ENCODE measurements around the gene SEMA6B. TPM values are rescaled to one million over a fixed set of nuclear protein-coding genes. Genes with fewer than 3 reads are reported as not detected.

The SEMA6B gene
- total and polyA plus RNA-seq, 2 of the 4 experiments (the other 2 are of a cell fraction): 0.18 to 0.72 TPM

DNA sequence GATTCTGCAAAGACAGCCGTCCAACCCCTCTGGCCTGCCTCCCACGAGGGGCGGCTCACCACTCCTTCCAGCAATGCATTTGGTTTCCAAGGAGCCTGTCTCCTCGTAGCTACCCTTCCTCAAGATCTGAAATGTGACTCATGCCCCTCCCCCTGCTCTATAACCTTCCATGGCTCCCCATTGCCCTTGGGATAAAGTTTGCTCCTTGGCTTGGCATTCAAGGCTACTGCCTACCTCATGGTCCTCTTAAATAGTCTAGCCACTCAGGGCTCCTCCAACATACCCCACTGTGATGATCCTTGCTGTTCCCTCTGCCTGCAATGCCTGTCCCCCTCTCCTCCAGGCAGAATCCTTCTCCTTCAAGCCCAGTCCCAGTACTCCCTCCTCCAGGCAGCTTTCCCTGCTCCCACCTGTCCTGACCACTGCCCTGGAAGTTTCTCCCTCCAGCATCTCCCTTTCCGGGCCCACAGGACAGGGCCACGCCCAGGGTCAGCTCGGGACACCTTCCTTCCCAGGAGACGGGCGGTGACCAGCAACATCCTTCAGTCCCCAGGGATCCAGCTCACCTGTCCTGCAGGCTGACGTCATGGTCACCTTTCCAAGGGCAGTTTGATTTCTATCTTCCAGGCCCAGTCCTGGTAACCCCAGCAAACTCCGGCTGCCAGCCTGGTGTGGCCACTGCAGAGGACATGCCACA, 19.2 kb upstream of the SEMA6B start:
- Histone ChIP-seq H3K36me3 (ENCODE audit: control insufficient read depth, insufficient read depth, low read length) (no peaks in the 10 kb centered on the region), H3K18ac (ENCODE audit: low read depth, low read length) (no peak overlapping the region), H3K14ac (replicated peaks; ENCODE audit: low read depth, low read length) (no peak overlapping the region), H2BK20ac (ENCODE audit: low read depth, low read length) (no peak overlapping the region), H3K4me1 (ENCODE audit: control insufficient read depth, insufficient read depth, low read length) (peaks cover 9% of the 10 kb centered on the region), H4K8ac (ENCODE audit: low read depth in 2 of 2, low read length in 2 of 2) (no peak overlapping the region), H3K9ac (ENCODE audit: low read depth, low read length) (no peak overlapping the region), H2BK15ac (ENCODE audit: low read depth, low read length) (no peak overlapping the region), H3K27ac (ENCODE audit: insufficient read depth, low read length) (no peak overlapping the region), H4K5ac (ENCODE audit: low read depth, low read length) (no peak overlapping the region), H3K23ac (ENCODE audit: low read depth, low read length) (no peak overlapping the region), H2BK120ac (ENCODE audit: low read depth, low read length) (no peak overlapping the region), H3K4me3 (ENCODE audit: insufficient read depth, low read depth, low read length) (no peak overlapping the region), H4K91ac (ENCODE audit: insufficient read depth, low read depth, low read length) (no peak overlapping the region), H2AFZ (replicated peaks; ENCODE audit: low read length, poor library complexity) (no peak overlapping the region), H3K9me1 (ENCODE audit: insufficient read depth, low read length) (peaks cover 5% of the 10 kb centered on the region; the same call in 1 of the 2 replicates), H2AK9ac (replicated peaks; ENCODE audit: low read depth, low read length, poor library complexity) (no peak overlapping the region), H3K56ac (ENCODE audit: extremely low read depth, insufficient read depth, low read length) (no peak overlapping the region), H3K79me1 (ENCODE audit: low read depth in 1 of 2, low read length in 2 of 2) (no peaks in the 10 kb centered on the region), H3K4ac (ENCODE audit: low read depth, low read length) (no peak overlapping the region), H4K20me1 (ENCODE audit: insufficient read depth, low read length) (no peaks in the 10 kb centered on the region; the same call in 1 of the 2 replicates), H3K4me2 (ENCODE audit: low read depth, low read length) (no peak overlapping the region), H3K27me3 (ENCODE audit: control insufficient read depth, insufficient read depth, low read length) (peaks cover 33% of the 10 kb centered on the region), H2AK5ac (ENCODE audit: low read depth, low read length) (no peak overlapping the region), H2BK5ac (ENCODE audit: low read depth, low read length, poor library complexity, severe bottlenecking) (no peak overlapping the region), H3K9me3 (ENCODE audit: control insufficient read depth, insufficient read depth, low read length) (no peaks in the 10 kb centered on the region)
- TF ChIP-seq CHD1 (IDR thresholded peaks at IDR 0.05; ENCODE audit: low read depth, low read length) (no peak), FOS (IDR thresholded peaks at IDR 0.05; ENCODE audit: low read depth, low read length) (no peak), ELK1 (IDR thresholded peaks at IDR 0.05; ENCODE audit: borderline replicate concordance, low read depth, low read length) (no peak), MAZ (IDR thresholded peaks at IDR 0.05; ENCODE audit: borderline replicate concordance, low read depth, low read length) (no peak), USF2 (IDR thresholded peaks at IDR 0.05; ENCODE audit: low read depth, low read length) (no peak), RFX5 (IDR thresholded peaks at IDR 0.05; ENCODE audit: low read depth, low read length) (no peak), NFE2L2 (IDR thresholded peaks at IDR 0.05; ENCODE audit: low read depth, low read length) (no peak), SMC3 (IDR thresholded peaks at IDR 0.05; ENCODE audit: low read depth, low read length) (no peak), CEBPB (IDR thresholded peaks at IDR 0.05; ENCODE audit: low read depth, low read length) (no peak), RCOR1 (IDR thresholded peaks at IDR 0.05; ENCODE audit: insufficient replicate concordance, low read length) (no peak)
- TF ChIP-seq, protein P1, sequence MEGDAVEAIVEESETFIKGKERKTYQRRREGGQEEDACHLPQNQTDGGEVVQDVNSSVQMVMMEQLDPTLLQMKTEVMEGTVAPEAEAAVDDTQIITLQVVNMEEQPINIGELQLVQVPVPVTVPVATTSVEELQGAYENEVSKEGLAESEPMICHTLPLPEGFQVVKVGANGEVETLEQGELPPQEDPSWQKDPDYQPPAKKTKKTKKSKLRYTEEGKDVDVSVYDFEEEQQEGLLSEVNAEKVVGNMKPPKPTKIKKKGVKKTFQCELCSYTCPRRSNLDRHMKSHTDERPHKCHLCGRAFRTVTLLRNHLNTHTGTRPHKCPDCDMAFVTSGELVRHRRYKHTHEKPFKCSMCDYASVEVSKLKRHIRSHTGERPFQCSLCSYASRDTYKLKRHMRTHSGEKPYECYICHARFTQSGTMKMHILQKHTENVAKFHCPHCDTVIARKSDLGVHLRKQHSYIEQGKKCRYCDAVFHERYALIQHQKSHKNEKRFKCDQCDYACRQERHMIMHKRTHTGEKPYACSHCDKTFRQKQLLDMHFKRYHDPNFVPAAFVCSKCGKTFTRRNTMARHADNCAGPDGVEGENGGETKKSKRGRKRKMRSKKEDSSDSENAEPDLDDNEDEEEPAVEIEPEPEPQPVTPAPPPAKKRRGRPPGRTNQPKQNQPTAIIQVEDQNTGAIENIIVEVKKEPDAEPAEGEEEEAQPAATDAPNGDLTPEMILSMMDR (conservative IDR thresholded peaks at IDR 0.05; ENCODE audit: low read depth, low read length): no peak
- DNase-seq: no peak
- ChIA-PET CTCF (interaction anchor here (0.6 to 0.9 kb wide), 2 partner anchors 12 to 20 kb away, joined by 3 read pairs; no protein-coding TSS in a partner anchor), POLR2A (ENCODE audit: unreplicated experiment) (no interaction called here)
- BruUV-seq (replicated peaks): no TSS peak
- 64% methylated on average over 9 of the region's 11 CpGs; no CpG with 5 or more reads in 1 of the 2 experiments for WGBS, 2 experiments (ENCODE audit: extremely low coverage in 2 of 2, insufficient read length in 1 of 2)
- intact Hi-C loops (cut with micrococcal nuclease): no loop called here
- no peak for ATAC-seq (ENCODE audit: low read depth)
- dilution Hi-C loops (cut with HindIII; ENCODE audit: low sequenced_read_pairs, unreplicated experiment): no loop called here
- in situ Hi-C loops (cut with MboI; ENCODE audit: low sequenced_read_pairs): loop anchor here (5.0 kb wide), 1 partner anchor 59 kb away; the partner anchor contains the start of gene TNFAIP8L1
